OCI-LY3 (cell line): ENCODE data around the gene NKD2.

Source experiments
- H2AFZ ChIP-seq: fragments of 200-600, 300-600 bp; shearing (Covaris generic); 2 replicates; pipeline ENCODE4 v1.6.0; 2014; ENCODE audit warnings: antibody characterized with exemption, low read depth, low read length
- H3K27ac ChIP-seq: fragments of 200-600, 300-600 bp; sonication (generic); 2 replicates; pipeline ENCODE4 v1.5.1; 2014; ENCODE audit warnings: mild to moderate bottlenecking, low read length, moderate library complexity, mixed read lengths
- H3K27me3 ChIP-seq: fragments of 200-600, 300-600 bp; sonication (generic); 2 replicates; pipeline ENCODE4 v1.6.1; 2014; ENCODE audit warnings: low read depth, low read length, mixed read lengths
- H3K36me3 ChIP-seq: fragments of 200-600, 300-600 bp; sonication (generic); replicated peaks from 2 replicates; pipeline ENCODE3; 2014; ENCODE audit warnings: low read depth, low read length, mixed read lengths
- H3K4me1 ChIP-seq: fragments of 300-600, 200-600 bp; sonication (generic); 2 replicates; pipeline ENCODE4 v1.6.1; 2014; ENCODE audit warnings: low read length, mixed read lengths
- H3K4me2 ChIP-seq: fragments of 200-600, 300-600 bp; sonication (generic); 2 replicates; pipeline ENCODE4 v1.6.1; 2014; ENCODE audit warnings: low read length, mixed read lengths
- H3K4me3 ChIP-seq: fragments of 300-600, 200-600 bp; sonication (generic); 2 replicates; pipeline ENCODE4 v1.5.1; 2014; ENCODE audit warnings: antibody characterized with exemption, mild to moderate bottlenecking, low read length, moderate library complexity
- H3K79me2 ChIP-seq: fragments of 300-600, 200-600 bp; shearing (Covaris generic); 2 replicates; pipeline ENCODE4 v1.6.1; 2014; ENCODE audit warnings: mild to moderate bottlenecking, low read length, mixed read lengths
- H3K9ac ChIP-seq: fragments of 300-600, 200-600 bp; shearing (Covaris generic); 2 replicates; pipeline ENCODE4 v1.6.0; 2014; ENCODE audit warnings: mild to moderate bottlenecking, low read length, moderate library complexity
- H3K9me3 ChIP-seq: fragments of 200-600, 300-600 bp; shearing (Covaris generic); 2 replicates; pipeline ENCODE4 v1.6.1; 2014; ENCODE audit warnings: low read length, mixed read lengths; ENCODE audit not compliant: insufficient read depth
- H4K20me1 ChIP-seq: fragments of 200-600, 300-600 bp; sonication (generic); 2 replicates; pipeline ENCODE4 v1.6.1; 2016; ENCODE audit warnings: low read length, mixed read lengths; ENCODE audit not compliant: insufficient read depth
- CTCF ChIP-seq: fragments of 200-600, 300-600 bp; sonication (generic); IDR thresholded peaks from 2 replicates; pipeline ENCODE4 v1.5.1; 2014; ENCODE audit warnings: antibody characterized with exemption, low read length, low read depth
- EZH2phosphoT487 ChIP-seq: fragments of 200-600 bp; shearing (Covaris generic); IDR thresholded peaks from 2 replicates; pipeline ENCODE4 v1.6.1; 2018; ENCODE audit warnings: antibody characterized with exemption, mixed run types, low read depth

The NKD2 gene

DNA sequence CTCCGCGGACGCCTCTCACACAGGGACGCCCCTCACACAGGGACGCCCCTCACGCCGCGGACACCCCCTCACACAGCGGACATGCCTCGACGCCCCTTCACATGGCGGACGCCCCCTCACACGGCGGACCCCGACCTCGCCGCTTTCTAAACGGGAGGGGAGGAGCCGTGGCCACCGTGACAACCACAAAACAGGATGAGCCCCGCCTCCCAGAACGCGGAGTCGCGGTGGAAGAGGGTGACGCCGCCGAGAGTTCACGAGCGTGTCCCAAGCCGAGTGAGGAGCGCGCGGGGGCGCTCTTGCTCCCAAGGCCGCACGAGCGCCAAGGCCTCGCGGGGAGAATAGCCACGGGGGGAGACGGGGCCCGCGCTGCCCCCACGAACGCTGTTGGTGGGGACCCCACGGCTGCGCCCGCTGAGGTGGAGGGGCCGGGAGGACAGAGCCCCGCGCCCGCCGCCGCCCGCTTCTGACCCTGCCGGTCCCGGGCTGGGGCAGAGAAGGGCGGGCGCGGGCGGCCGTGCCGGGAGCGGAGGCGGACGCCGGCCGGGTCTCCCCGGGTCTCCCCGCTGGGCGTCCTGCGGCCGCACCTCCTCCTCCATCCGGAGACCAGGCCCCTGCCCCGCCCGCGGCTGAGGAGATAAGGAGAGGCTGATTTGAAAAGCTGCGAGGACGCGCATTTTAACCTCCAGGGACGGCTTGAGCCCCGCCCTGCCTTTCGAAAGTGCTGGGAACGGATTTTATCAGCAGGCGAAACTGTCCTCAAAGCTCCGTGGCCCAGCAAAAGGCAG lies 3.9 kb upstream of the NKD2 start:
- no peaks in the 10 kb centered on the region for H3K27me3 ChIP-seq
- H3K4me1 ChIP-seq: no peaks in the 10 kb centered on the region
- no peaks in the 10 kb centered on the region for H3K79me2 ChIP-seq
- no peak overlapping the region for H2AFZ ChIP-seq
- H3K4me3 ChIP-seq: no peak overlapping the region
- H4K20me1 ChIP-seq: no peaks in the 10 kb centered on the region
- no peaks in the 10 kb centered on the region for H3K36me3 ChIP-seq
- H3K9ac ChIP-seq: no peak overlapping the region
- no peaks in the 10 kb centered on the region for H3K9me3 ChIP-seq
- no peak overlapping the region for H3K4me2 ChIP-seq
- TF ChIP-seq EZH2phosphoT487 (no peak), CTCF (no peak)
- no peak overlapping the region for H3K27ac ChIP-seq

- Histone ChIP-seq H3K9me3 (no peaks in the 10 kb centered on the region), H3K4me3 (no peak overlapping the region)
Measured at GRCh38 chr5:1005249-1005851, 3.3 kb upstream of the NKD2 start.

GRCh38 chr5:1005904-1006655 lies 2.5 kb upstream of the NKD2 start:
- TF ChIP-seq CTCF: no peak
- TF ChIP-seq EZH2phosphoT487: no peak
- Histone ChIP-seq H3K9ac (no peak overlapping the region), H4K20me1 (no peaks in the 10 kb centered on the region), H3K4me3 (no peak overlapping the region), H3K4me2 (no peak overlapping the region), H3K4me1 (no peaks in the 10 kb centered on the region), H3K79me2 (no peaks in the 10 kb centered on the region), H2AFZ (no peak overlapping the region), H3K36me3 (no peaks in the 10 kb centered on the region), H3K9me3 (no peaks in the 10 kb centered on the region), H3K27me3 (no peaks in the 10 kb centered on the region), H3K27ac (no peak overlapping the region)

More at GRCh38 chr5:1005249-1005851, 3.3 kb upstream of the NKD2 start:
- H3K9ac ChIP-seq: no peak overlapping the region
- no peaks in the 10 kb centered on the region for H3K36me3 ChIP-seq
- no peak overlapping the region for H3K27ac ChIP-seq
- TF ChIP-seq CTCF (no peak), EZH2phosphoT487 (no peak)
- H3K4me1 ChIP-seq: no peaks in the 10 kb centered on the region
- no peaks in the 10 kb centered on the region for H4K20me1 ChIP-seq
- no peak overlapping the region for H2AFZ ChIP-seq
- H3K79me2 ChIP-seq: no peaks in the 10 kb centered on the region
- no peaks in the 10 kb centered on the region for H3K27me3 ChIP-seq
- H3K4me2 ChIP-seq: no peak overlapping the region

- Histone ChIP-seq H3K4me3 (no peak overlapping the region), H4K20me1 (no peaks in the 10 kb centered on the region), H3K27ac (no peak overlapping the region), H3K9ac (no peak overlapping the region), H3K79me2 (no peaks in the 10 kb centered on the region), H3K36me3 (no peaks in the 10 kb centered on the region), H3K9me3 (no peaks in the 10 kb centered on the region), H3K27me3 (no peaks in the 10 kb centered on the region), H2AFZ (no peak overlapping the region), H3K4me1 (no peaks in the 10 kb centered on the region), H3K4me2 (no peak overlapping the region)
- no peak for TF ChIP-seq CTCF
- no peak for TF ChIP-seq EZH2phosphoT487
Measured at GRCh38 chr5:1006656-1007071, 1.9 kb upstream of the NKD2 start.
